HG02938 (cell line): ENCODE results near the gene ASPSCR1.
"Not testable (repeated sequence)": the region's sequence is repeated elsewhere in the genome, so short reads cannot be mapped to it uniquely, and the experiment has no call there.

Experiments used
- ATAC-seq: cut with Tn5 transposase; IDR thresholded peaks from one replicate; pipeline ENCODE4 v1.9.1; 2021; ENCODE audit warnings: mild to moderate bottlenecking, moderate library complexity; ENCODE audit not compliant: unreplicated experiment

Gene ASPSCR1

DNA sequence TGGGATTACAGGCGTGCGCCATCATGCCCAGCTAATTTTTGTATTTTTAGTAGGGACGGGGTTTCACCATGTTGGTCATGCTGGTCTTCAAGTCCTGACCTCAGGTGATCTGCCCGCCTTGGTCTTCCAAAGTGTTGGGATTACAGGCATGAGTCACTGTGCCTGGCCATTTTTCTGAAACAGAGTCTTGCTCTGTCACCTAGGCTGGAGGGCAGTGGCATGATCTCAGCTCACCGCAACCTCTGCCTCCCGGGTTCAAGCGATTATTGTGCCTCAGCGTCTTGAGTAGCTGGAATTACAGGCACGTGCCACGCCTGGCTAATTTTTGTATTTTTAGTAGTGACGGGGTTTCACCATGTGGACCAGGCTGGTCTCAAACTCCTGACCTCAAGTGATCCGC, 4.1 kb downstream of the ASPSCR1 start:
- not testable (repeated sequence) for ATAC-seq

DNA sequence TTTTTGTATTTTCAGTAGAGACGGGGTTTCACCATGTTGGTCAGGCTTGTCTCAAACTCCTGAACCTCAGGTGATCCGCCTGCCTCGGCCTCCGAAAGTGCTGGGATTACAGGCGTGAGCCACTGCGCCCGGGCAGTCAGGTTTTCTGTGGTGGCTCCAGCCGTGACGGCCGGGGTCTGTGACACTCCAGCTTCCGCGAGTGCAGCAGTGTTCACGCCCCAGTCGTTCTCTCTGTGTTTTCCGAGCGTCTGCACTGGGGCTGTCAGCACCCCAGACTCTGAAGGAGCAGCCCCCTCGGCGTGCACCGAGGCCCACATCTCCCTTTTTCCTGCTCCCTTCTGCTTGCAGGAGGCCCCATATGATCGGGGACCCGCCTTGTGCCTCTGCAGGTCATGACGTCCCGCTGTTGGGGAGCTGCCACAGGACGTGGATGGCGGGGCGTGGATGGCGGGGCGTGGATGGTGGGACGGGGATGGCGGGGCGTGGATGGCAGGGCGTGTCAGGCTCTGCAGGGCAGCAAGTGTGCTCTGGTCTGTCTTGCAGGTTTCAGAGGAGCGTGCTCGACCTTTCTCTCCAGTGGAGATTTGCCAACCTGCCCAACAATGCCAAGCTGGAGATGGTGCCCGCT, 5.7 kb downstream of the ASPSCR1 start:
- no peak for ATAC-seq

DNA sequence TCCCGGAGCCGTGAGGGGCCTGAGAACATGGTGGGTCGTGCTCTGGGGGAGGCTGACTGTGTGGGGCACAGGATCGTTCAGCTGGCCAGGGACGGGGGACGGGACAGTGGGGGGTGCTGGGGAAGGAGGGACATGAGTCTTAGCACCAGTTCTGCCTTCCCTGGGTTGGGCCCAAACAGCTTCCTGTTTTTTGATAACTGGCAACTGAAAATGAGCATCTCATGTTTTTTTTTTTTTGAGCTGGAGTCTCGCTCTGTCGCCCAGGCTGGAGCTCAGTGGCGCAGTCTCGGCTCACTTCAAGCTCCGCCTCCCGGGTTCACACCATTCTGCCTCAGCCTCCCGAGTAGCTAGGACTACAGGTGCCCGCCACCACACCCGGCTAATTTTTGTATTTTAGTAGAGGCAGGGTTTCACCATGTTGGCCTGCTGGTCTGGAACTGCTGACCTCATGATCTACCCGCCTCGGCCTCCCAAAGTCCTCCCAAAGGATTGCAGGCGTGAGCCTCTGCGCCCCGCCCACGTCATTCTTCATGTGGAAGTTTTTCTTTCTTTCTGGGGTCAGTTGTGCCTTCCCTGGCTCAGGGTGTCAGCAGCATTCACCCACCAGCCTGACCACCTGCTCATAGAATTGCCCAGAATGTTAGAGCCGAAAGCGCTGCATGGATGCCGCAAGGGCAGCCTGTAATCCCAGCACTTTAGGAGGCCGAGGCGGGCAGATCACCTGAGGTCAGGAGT, 6.4 kb downstream of the ASPSCR1 start:
- ATAC-seq = no peak

GRCh38 chr17:81984773-81985410, 7.5 kb downstream of the ASPSCR1 start:
- no peak for ATAC-seq

DNA sequence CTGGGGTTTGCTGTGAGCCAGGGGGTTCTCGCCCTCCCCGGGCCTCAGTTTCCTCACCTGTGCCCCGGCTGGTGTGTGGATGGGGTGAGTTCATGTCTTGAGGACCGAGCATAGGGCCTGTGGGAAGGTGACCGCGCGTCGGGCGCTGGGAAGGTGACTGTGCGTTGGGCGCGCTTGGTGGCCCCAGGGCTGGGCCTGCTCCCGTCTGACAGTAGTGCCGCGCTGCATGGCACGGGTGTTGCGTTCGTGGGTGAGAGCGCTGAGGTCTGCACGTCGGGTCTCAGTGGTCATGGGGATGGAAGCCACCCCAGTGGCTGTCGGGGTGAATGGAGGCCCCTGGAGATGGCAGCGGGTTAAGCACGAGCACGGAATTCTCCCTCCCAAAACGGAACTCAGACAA, 9.2 kb downstream of the ASPSCR1 start:
- ATAC-seq = no peak

DNA sequence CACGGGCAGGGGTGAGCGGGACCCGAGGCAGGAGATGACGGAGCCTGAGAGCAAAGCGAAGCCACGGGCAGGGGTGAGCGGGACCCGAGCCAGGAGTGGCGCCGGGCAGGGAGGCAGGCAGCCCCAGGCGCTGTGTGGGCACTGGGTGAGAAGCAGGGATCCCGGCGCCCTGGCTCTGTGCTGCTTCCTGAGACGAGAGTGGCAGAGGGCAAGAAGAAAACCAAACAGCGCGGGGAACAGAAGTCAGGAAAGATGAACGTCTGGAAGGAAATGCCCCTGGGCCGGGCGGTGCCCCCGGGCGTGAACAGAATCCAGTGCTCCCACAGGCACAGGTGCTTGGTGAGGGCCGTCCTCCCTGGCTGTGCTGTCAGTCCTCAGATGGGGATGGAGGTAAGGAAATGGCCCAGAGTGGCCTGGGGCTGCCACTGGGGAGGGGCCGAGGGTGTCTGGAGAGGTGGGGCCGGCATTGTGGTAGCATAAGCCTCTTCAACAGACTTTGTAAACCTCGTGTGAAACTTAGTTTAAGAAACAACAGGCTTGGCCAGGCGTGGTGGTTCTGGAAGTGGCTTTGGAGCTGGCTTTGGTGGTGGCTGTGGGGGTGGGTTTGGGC, 9.8 kb downstream of the ASPSCR1 start:
- no peak for ATAC-seq

DNA sequence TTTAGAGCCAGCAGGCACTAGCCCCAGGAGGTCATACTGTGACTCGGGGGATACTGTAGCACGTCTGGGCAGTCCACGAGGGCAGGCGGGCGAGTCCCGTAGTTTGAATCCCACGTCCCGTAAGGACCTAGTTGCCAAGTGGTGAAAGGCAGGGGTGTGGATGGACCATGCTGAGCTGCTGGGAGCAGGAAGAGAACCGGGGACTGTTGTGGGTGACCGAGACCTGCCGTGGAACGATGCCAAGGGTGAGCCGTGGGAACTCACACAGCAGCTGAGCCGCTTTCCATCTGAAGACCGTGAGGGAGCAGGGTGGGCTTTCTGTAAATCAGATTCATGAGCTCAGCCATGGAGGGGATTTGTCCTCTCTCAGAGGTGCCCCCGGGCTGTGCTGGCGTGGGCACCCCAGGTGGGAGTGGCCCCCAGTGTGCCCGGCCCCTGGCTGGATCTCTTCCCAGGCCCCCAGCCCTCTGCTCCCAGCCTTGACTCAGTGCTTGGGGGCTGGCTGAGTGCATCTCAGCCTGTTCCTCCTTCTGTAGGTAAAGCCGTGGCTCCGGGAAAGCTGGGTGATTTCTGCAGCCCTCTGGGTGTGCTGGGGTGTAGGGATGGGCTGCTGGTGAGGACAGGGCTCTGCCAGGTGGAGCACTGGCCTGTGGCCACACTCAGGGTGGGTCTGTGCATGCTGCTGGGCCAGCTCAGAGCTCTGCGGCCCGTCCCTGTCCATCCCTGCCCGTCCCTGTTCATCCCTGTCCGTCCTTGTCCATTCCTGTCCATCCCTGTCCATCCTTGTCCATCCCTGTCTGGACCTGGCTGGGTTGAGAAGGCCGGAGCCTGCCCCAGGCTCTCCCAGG, 13.6 kb downstream of the ASPSCR1 start:
- no peak for ATAC-seq

DNA sequence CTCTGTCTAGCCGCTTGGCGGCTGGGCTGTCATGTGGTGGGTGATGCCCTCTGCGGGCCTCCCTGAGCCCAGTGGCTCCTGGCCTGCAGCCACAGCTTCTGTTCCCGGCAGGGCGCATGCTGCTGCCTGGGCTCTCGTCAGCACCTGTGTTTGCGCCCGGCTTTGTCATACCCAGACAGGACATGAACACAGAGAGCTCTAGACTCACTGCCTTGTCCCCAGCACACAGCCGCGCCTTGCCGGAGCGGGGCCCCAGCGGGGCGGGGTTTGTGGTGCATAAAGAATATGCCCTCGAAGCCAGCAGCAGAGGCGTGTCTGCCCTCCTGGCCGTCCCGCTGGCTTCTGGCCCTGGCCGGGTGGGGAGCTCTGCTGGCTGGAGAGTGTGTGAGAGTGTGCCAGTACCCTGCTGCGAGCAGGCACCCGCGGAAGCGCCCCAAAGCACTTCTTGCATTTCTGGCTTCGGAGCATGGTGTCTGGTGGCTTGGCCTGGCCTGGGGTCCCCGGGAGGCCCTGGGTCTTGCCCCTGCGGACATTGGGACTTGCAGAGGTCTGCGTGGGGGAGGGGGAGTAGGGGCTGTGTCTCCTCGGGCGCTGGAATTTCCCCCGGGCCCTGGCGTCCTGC, 14.4 kb downstream of the ASPSCR1 start:
- ATAC-seq = no peak

DNA sequence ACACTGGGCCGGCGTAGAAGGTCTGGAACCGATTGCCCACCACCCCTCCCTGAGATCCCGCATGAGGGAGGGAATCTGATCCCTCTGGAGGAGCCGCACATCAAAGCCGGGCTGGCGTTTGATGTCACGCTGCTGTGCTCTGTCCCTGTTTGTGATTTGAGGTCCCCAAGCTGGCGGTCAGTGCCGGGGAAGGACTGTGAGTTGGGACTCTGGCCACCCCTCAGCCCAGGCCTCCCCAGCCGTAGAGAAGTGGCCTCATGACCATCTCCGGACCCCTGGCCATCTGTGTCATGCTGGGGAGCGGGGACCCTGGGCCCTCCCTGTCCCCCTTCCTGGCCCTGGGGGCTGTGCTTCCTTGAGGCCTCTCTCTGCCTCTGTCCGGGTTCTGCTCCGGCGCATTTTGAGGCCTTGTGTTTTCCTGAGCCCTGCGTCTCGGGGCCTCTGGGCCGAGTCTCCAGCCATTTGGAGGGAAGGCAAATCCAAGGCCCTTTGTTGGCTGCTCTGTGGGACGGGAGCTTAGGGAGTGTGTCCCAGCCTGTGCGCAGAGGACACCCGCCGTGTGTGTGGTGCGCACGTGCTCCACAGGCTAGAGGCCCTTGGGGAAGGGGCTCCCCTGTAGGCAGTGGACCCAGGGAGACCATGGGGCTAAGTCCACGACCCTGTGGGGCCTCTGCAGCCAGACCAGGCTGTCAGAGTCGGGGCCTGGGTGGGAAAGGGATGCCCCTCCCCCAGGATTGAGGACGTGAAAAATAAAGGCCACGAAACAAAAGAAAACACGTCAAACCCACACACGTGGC, 15.1 kb downstream of the ASPSCR1 start:
- ATAC-seq = no peak

- ATAC-seq = no peak
Measured at GRCh38 chr17:81993729-81994592, 16.5 kb downstream of the ASPSCR1 start.

DNA sequence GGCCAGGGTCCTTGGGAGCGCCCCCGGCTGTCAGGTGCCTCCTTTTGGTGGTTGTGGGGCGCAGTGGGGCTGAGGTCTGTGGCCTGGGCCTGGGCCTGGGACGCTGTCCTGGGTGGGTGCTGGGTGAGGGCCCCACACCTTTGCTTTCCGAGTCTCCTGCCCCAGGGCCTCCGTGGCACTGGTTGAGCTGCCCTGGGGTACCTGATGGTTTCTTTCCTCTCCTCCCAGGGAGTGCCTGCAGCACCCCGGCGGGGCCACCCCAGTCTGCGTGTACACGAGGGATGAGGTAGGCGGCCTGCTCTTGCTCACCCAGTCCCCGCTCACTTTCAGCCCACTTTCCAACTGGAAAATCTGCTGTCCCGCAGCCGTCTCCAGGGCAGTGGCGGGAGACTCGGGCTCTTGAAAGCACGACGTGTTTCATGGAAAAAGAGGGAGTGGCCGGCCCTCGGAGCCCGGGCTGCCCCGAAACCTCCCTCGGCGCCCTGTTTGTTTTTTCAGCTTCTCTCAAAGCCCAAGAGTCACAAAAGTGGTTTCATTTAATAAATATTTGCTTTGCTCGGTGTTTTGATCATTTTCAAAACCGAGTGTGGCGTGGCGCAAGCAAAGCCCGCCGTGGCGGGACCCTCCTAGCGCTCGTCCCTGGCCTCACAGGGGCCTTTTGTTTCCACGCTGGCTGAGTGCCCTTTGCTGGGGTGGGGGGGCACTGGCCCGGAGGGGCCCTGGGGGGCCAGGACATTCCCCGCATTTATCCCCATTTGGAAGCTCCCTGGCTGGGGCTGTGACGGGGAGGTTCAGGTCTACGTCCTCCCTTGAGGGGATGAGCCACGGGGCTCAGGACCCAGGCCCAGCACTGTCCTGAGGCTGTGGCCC, 17.4 kb downstream of the ASPSCR1 start:
- no peak for ATAC-seq

DNA sequence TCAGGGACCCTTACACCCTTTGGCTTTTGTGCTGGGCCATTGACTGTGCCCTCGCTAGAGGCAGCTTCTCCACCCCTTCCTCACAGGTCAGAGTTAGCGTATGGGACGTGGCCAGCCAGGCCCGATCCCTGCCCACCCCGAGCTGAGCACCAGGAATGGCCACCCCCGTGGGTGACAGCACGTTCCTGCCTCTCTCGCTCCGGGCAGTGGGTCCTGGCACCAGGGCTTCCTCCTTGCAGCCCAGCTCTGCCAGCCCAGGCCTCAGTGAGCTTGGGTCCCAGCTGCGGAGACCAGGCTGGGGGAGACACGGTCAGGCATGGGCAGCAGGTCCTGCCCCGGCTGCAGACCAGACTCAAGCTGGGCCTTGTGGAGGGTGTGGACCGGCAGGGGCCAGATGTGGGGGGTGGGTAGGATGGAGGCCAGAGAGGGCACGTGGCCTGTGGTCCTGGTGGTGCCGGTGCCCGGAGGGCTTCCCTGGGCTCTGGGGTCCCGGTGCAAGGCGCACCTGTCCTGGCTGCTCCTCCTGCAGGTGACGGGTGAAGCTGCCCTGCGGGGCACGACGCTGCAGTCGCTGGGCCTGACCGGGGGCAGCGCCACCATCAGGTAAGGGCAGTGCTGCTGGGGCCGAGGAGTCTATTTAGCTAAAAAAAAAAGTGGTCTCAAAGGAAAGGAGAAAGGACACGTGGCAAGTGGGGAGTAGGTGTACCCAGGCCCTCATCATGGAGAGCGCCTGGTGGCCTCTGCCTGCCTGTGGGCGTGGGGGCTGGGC, 18.2 kb downstream of the ASPSCR1 start:
- ATAC-seq = no peak

GRCh38 chr17:81996232-81996756, 18.9 kb downstream of the ASPSCR1 start:
- no peak for ATAC-seq

DNA sequence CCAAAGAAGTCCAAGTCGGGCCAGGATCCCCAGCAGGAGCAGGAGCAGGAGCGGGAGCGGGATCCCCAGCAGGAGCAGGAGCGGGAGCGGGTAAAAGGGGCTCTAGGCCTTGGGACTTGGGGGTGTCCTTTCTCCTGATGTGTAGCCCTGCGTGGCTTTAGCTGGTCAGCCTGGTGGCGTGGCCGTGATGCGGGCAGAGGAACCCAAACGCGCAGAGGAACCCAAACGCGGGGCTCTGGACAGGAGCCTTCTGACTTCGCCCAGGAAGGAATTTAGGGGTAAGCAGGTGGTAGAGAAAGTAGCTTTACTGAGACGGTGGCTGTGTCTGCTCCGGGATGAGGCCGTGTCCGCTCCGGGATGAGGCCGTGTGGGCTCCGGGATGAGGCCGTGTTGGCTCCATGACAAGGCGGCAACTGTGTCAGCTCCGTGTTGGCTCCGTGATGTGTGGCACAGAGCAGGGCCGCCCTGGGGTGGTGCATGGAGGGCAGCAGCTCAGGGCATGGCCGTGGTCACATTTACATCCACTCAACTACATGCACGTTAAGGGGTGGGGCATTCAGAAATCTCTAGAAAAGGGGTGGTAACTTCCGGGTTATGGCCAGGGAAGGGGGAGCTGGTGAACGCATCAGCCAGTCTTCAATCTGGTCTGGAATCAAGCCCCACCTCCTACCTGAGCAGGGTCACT, 19.5 kb downstream of the ASPSCR1 start:
- no peak for ATAC-seq

DNA sequence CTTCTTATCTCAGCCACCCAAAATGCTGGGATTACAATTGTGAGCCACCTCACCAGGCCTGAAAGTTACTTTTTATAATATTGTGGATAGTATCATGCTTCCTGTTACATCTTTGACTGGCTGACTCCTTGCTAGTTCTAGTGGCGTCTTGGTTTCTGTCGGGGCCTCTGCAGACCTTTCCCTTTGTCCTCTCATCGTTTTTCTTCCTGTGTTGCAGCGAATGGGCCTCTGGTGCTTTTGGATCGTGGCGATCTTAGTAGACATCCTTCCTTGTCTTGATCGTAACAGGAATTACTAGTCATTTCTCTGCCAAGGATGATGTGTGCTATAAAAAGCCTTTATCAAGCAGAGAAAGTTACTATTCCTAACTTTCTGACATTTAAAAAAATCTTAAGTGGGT, 20.8 kb downstream of the ASPSCR1 start:
- no peak for ATAC-seq
